CD14-positive monocyte (primary cell): ENCODE measurements around the gene HK3. TPM values are rescaled to one million over a fixed set of nuclear protein-coding genes. Genes with fewer than 3 reads are reported as not detected.

Experiments
- DNase-seq, 3 donors: peaks; one replicate each; pipeline ENCODE4 v3.0.0-alpha.2; 2011 to 2022
- H2AFZ ChIP-seq: 2 replicates; pipeline ENCODE4 v1.6.0; 2012; ENCODE audit warnings: mild to moderate bottlenecking, low read depth, low read length, inconsistent platforms; ENCODE audit not compliant: insufficient read depth, poor library complexity, severe bottlenecking
- H3K27ac ChIP-seq, 2 donors: 1 replicate in 1 of 2; 2 replicates in 1 of 2; pipeline ENCODE4 v1.5.1; 2012 to 2013; ENCODE audit warnings: low read length in 2 of 2, control low read depth in 1 of 2, inconsistent platforms in 1 of 2, low read depth in 1 of 2, mild to moderate bottlenecking in 1 of 2
- H3K27me3 ChIP-seq, 2 donors: one replicate each; pipeline versions ENCODE4 v1.6.0 to v1.6.1; 2011 to 2013; ENCODE audit warnings: low read length in 2 of 2; ENCODE audit not compliant: control insufficient read depth in 2 of 2, insufficient read depth in 2 of 2
- H3K36me3 ChIP-seq, 2 donors: replicated peaks in 1 of 2; 1 replicate in 1 of 2; 2 replicates in 1 of 2; pipeline versions ENCODE4 v1.5.1 to v1.6.1; 2012 to 2013; ENCODE audit warnings: low read length in 2 of 2, control low read depth in 1 of 2, inconsistent platforms in 1 of 2, mild to moderate bottlenecking in 1 of 2; ENCODE audit not compliant: insufficient read depth in 2 of 2, control insufficient read depth in 1 of 2
- H3K4me1 ChIP-seq, 2 donors: 1 replicate in 1 of 2; 2 replicates in 1 of 2; pipeline versions ENCODE4 v1.5.1 to v1.6.1; 2012 to 2013; ENCODE audit warnings: low read length in 2 of 2, control low read depth in 1 of 2, inconsistent platforms in 1 of 2, mild to moderate bottlenecking in 1 of 2, moderate library complexity in 1 of 2; ENCODE audit not compliant: insufficient read depth in 2 of 2, control insufficient read depth in 1 of 2
- H3K4me2 ChIP-seq: replicated peaks from 2 replicates; pipeline ENCODE3; 2012; ENCODE audit warnings: low read length, moderate library complexity, mild to moderate bottlenecking; ENCODE audit not compliant: poor library complexity, severe bottlenecking; ENCODE audit errors: extremely low read depth
- H3K4me3 ChIP-seq, 3 experiments: fragments of 200-600 bp in 1 of 3; sonication (generic) in 1 of 3; replicated peaks in 1 of 3; 1 replicate in 2 of 3; 2 replicates in 1 of 3; pipeline ENCODE4 v1.5.1; 2011 to 2013; ENCODE audit warnings: low read length in 3 of 3, mild to moderate bottlenecking in 3 of 3, control low read depth in 2 of 3, low read depth in 2 of 3, inconsistent platforms in 1 of 3, moderate library complexity in 1 of 3
- H3K79me2 ChIP-seq: 2 replicates; pipeline ENCODE4 v1.6.0; 2012; ENCODE audit warnings: mild to moderate bottlenecking, control low read depth, inconsistent platforms, low read length, moderate library complexity; ENCODE audit not compliant: insufficient read depth
- H3K9ac ChIP-seq: 2 replicates; pipeline ENCODE4 v1.6.0; 2017; ENCODE audit warnings: low read length, mild to moderate bottlenecking; ENCODE audit not compliant: insufficient read depth, poor library complexity, severe bottlenecking
- H3K9me3 ChIP-seq, 2 donors: replicated peaks in 1 of 2; 1 replicate in 1 of 2; 2 replicates in 1 of 2; pipeline versions ENCODE4 v1.5.1 to v1.6.1; 2012 to 2013; ENCODE audit warnings: low read length in 2 of 2, control low read depth in 1 of 2; ENCODE audit not compliant: control insufficient read depth in 1 of 2, insufficient read depth in 1 of 2
- H4K20me1 ChIP-seq: 2 replicates; pipeline ENCODE4 v1.6.0; 2012; ENCODE audit warnings: mild to moderate bottlenecking, low read length, control low read depth, moderate library complexity; ENCODE audit not compliant: insufficient read depth
- H3K27ac Mint-ChIP-seq, 7 donors: one replicate each; pipeline ENCODE4 v1.8.0; 2020; ENCODE audit warnings: mild to moderate bottlenecking in 7 of 7, mixed read lengths in 7 of 7, moderate library complexity in 6 of 7, inconsistent platforms in 2 of 7
- H3K27me3 Mint-ChIP-seq, 3 donors: one replicate each; pipeline ENCODE4 v1.8.0; 2021 to 2022; ENCODE audit warnings: low read depth in 3 of 3, mild to moderate bottlenecking in 3 of 3, mixed read lengths in 3 of 3, moderate library complexity in 3 of 3, inconsistent platforms in 1 of 3
- H3K36me3 Mint-ChIP-seq, 2 donors: one replicate each; pipeline ENCODE4 v1.8.0; 2020; ENCODE audit warnings: mixed read lengths in 2 of 2, inconsistent platforms in 1 of 2, mild to moderate bottlenecking in 1 of 2
- H3K4me1 Mint-ChIP-seq: one replicate; pipeline ENCODE4 v1.8.0; 2020; ENCODE audit warnings: mild to moderate bottlenecking, mixed read lengths
- H3K4me3 Mint-ChIP-seq, 2 donors: one replicate each; pipeline ENCODE4 v1.8.0; 2020; ENCODE audit warnings: mild to moderate bottlenecking in 2 of 2, mixed read lengths in 2 of 2, moderate library complexity in 1 of 2
- H3K9me3 Mint-ChIP-seq, 7 donors: one replicate each; pipeline ENCODE4 v1.8.0; 2020 to 2022; ENCODE audit warnings: mixed read lengths in 7 of 7, mild to moderate bottlenecking in 6 of 7, moderate library complexity in 6 of 7, inconsistent platforms in 2 of 7
- CTCF ChIP-seq: fragments of 200-600 bp; IDR thresholded peaks from one replicate; pipeline ENCODE4 v1.8.0; 2022; ENCODE audit warnings: antibody characterized with exemption, mild to moderate bottlenecking
- WGBS: methylation state at CpG from one replicate; pipeline ENCODE4 v1.1.5; 2013; ENCODE audit warnings: missing lambda C conversion rate; ENCODE audit not compliant: insufficient coverage; 5-methylcytosine and 5-hydroxymethylcytosine counted together
- intact Hi-C, 2 donors: fragments of 100-400 bp; cut with micrococcal nuclease; formaldehyde crosslinking; loops; one replicate each; pipeline versions ENCODE4 v1.15.0 to v1.15.1; 2023
- polyA plus RNA-seq, 3 donors: library from polyadenylated mRNA; depleted of rRNA in 1 of 3; unstranded in 2 of 3; stranded (reverse) in 1 of 3; fragments of 300-500 nt in 2 of 3; fragments of >200 nt in 1 of 3; fragmentation: Illumina TruSeq in 2 of 3; gene quantifications; 1 replicate in 2 of 3; 2 replicates in 1 of 3; pipeline ENCODE4 v1.2.3, GENCODE V29; 2012 to 2021

Gene HK3
- polyA plus RNA-seq, 3 donors = 174 to 988 (median 204) TPM

GRCh38 chr5:176904276-176904675 is 5.1 kb upstream of the HK3 start:
- Histone ChIP-seq H3K9ac (no peak overlapping the region), H2AFZ (no peak overlapping the region), H3K36me3 (peaks cover 44 to 46% of the 10 kb centered on the region in 2 donors), H3K4me3 (no peak overlapping the region), H4K20me1 (no peaks in the 10 kb centered on the region), H3K4me2 (no peak overlapping the region), H3K27ac (peak overlapping the region in 1 of 2 donors; percentile 88), H3K9me3 (no peaks in the 10 kb centered on the region), H3K79me2 (peaks cover 25% of the 10 kb centered on the region), H3K4me1 (peaks cover 62 to 63% of the 10 kb centered on the region in 2 donors), H3K27me3 (no peaks in the 10 kb centered on the region)
- 96% methylated on average over 3 of the region's 3 CpGs for WGBS
- peaks cover 63% of the 10 kb centered on the region for H3K4me1 Mint-ChIP-seq
- H3K36me3 Mint-ChIP-seq = peaks cover 42 to 63% of the 10 kb centered on the region in 2 donors
- intact Hi-C loops = no loop called here
- peak overlapping the region in 2 of 7 donors; percentile 30 to 66 for H3K27ac Mint-ChIP-seq
- no peak for TF ChIP-seq CTCF
- no peak overlapping the region for H3K4me3 Mint-ChIP-seq
- no peaks in the 10 kb centered on the region for H3K27me3 Mint-ChIP-seq
- no peak for DNase-seq
- no peaks in the 10 kb centered on the region for H3K9me3 Mint-ChIP-seq

GRCh38 chr5:176902911-176903664 is 3.9 kb upstream of the HK3 start:
- peaks cover 37% of the 10 kb centered on the region for H3K79me2 ChIP-seq
- H3K4me1 ChIP-seq = peaks cover 60 to 63% of the 10 kb centered on the region in 2 donors
- WGBS = 97% methylated on average over 3 of the region's 5 CpGs
- Mint-ChIP-seq H3K27ac (peak overlapping the region; percentile 82 to 98 (median 96)), H3K36me3 (peaks cover 42 to 58% of the 10 kb centered on the region in 2 donors), H3K4me3 (peak overlapping the region in 1 of 2 donors; percentile 37), H3K27me3 (no peaks in the 10 kb centered on the region), H3K4me1 (peaks cover 62% of the 10 kb centered on the region), H3K9me3 (no peaks in the 10 kb centered on the region)
- no peak overlapping the region for H2AFZ ChIP-seq
- no peak for TF ChIP-seq CTCF
- no peaks in the 10 kb centered on the region for H3K9me3 ChIP-seq
- intact Hi-C loops = no loop called here
- peak overlapping the region; percentile 83 to 88 for H3K27ac ChIP-seq
- peaks cover 44 to 45% of the 10 kb centered on the region in 2 donors for H3K36me3 ChIP-seq
- H3K27me3 ChIP-seq = no peaks in the 10 kb centered on the region
- H4K20me1 ChIP-seq = no peaks in the 10 kb centered on the region
- peak overlapping the region; percentile 2 for H3K4me2 ChIP-seq
- peak in 2 of 3 donors; percentile 45 to 76 for DNase-seq
- peak overlapping the region in 1 of 3 experiments; percentile 13 for H3K4me3 ChIP-seq
- no peak overlapping the region for H3K9ac ChIP-seq
